ENCODE results near the gene EGLN3. TPM values are rescaled to one million over a fixed set of nuclear protein-coding genes. Genes with fewer than 3 reads are reported as not detected.
A peak's percentile ranks its signal among the peaks of the same experiment; 100 is the strongest.

The EGLN3 gene
- total and polyA plus RNA-seq, 10 of the 15 experiments (the other 5 are each of a cell fraction or from before 2014, with no cell fraction given): 0.42 to 8.1 (median 2.0) TPM

DNA sequence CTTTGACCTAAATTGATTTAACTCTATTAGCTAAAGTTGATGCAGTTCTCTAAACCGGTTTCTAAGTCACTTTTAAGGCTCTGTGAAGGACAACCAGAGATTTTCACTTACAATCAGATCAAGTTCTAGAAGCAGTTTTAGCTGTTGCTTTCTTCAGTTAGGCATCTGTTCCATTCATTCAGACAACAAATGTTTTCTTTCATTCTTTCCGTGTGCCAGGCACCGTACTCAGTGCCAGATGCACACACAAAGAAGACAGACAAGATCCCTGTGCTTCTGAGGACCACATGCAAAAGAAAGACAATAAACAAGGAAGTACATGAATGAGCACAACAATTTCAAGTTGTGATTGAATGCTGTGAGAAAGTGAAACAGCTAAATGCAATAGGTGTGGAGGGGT is 11.1 kb upstream of the EGLN3 start:
- H3K4me3 ChIP-seq: no peak overlapping the region
- in situ Hi-C loops (cut with MboI) (no loop called here), intact Hi-C loops (cut with micrococcal nuclease; ENCODE audit: unreplicated experiment) (no loop called here)
- H3K9ac ChIP-seq (ENCODE audit: control insufficient read depth, insufficient read depth, low read length): no peak overlapping the region
- H2AFZ ChIP-seq (ENCODE audit: control insufficient read depth, low read depth, low read length): peak overlapping the region; percentile 25; the same call in 1 of the 2 replicates
- BruUV-seq (replicated peaks): no TSS peak
- H3K9me3 ChIP-seq (replicated peaks; ENCODE audit: control insufficient read depth, insufficient read depth, low read length): no peaks in the 10 kb centered on the region; the same call in 2 of the 3 replicates
- H4K20me1 ChIP-seq (ENCODE audit: control insufficient read depth, insufficient read depth): no peaks in the 10 kb centered on the region
- FAIRE-seq (no peak), ATAC-seq (no peak), DNase-seq (ENCODE audit: low read depth, low spot score) (no peak)
- H3K27ac ChIP-seq (ENCODE audit: control insufficient read depth, insufficient read depth): no peak overlapping the region
- RAD21 ChIA-PET (ENCODE audit: unreplicated experiment): interaction anchor here (0.8 to 1.5 kb wide), 8 partner anchors 14 to 136 kb away, joined by 3 to 7 read pairs (median 3); no protein-coding TSS in a partner anchor
- POLR2A ChIA-PET: interaction anchor here (0.6 to 1.7 kb wide), 6 partner anchors 11 to 97 kb away, joined by 3 to 13 read pairs (median 4); no protein-coding TSS in a partner anchor
- H3K27me3 ChIP-seq (replicated peaks in 1 of 2; ENCODE audit: control insufficient read depth in 2 of 2, insufficient read depth in 2 of 2, low read length in 1 of 2): no peaks in the 10 kb centered on the region
- H3K79me2 ChIP-seq (ENCODE audit: control insufficient read depth, insufficient read depth, low read length): no peaks in the 10 kb centered on the region
- SMC1A ChIA-PET (ENCODE audit: uncharacterized antibody, unreplicated experiment): interaction anchor here (0.6 to 3.1 kb wide), 14 partner anchors 9 to 139 kb away, joined by 3 to 15 read pairs (median 5); no protein-coding TSS in a partner anchor
- peaks cover 4% of the 10 kb centered on the region; the same call in 1 of the 2 replicates for H3K4me1 ChIP-seq (ENCODE audit: control insufficient read depth, insufficient read depth, low read length)
- H3K4me2 ChIP-seq (ENCODE audit: control insufficient read depth, insufficient read depth): no peak overlapping the region
- CTCF ChIA-PET: interaction anchor here (0.7 to 2.9 kb wide), 7 partner anchors 10 to 136 kb away, joined by 3 to 10 read pairs (median 6); no protein-coding TSS in a partner anchor
- TF ChIP-seq TCF12 (IDR thresholded peaks at IDR 0.05; ENCODE audit: low read depth, low read length): no peak
- no peak for TF ChIP-seq POU2F2 (IDR thresholded peaks at IDR 0.05; ENCODE audit: borderline replicate concordance, low read depth, low read length)
- no peak for TF ChIP-seq RAD51 (IDR thresholded peaks at IDR 0.05)
- TF ChIP-seq ZNF622 (IDR thresholded peaks at IDR 0.05): no peak
- TF ChIP-seq, protein P1, sequence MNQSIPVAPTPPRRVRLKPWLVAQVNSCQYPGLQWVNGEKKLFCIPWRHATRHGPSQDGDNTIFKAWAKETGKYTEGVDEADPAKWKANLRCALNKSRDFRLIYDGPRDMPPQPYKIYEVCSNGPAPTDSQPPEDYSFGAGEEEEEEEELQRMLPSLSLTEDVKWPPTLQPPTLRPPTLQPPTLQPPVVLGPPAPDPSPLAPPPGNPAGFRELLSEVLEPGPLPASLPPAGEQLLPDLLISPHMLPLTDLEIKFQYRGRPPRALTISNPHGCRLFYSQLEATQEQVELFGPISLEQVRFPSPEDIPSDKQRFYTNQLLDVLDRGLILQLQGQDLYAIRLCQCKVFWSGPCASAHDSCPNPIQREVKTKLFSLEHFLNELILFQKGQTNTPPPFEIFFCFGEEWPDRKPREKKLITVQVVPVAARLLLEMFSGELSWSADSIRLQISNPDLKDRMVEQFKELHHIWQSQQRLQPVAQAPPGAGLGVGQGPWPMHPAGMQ (IDR thresholded peaks at IDR 0.05; ENCODE audit: borderline replicate concordance): no peak
- no peak for TF ChIP-seq TCF7 (IDR thresholded peaks at IDR 0.05; ENCODE audit: borderline replicate concordance)
- no peak for TF ChIP-seq BMI1 (IDR thresholded peaks at IDR 0.05; ENCODE audit: borderline replicate concordance)
- TF ChIP-seq, protein P2, sequence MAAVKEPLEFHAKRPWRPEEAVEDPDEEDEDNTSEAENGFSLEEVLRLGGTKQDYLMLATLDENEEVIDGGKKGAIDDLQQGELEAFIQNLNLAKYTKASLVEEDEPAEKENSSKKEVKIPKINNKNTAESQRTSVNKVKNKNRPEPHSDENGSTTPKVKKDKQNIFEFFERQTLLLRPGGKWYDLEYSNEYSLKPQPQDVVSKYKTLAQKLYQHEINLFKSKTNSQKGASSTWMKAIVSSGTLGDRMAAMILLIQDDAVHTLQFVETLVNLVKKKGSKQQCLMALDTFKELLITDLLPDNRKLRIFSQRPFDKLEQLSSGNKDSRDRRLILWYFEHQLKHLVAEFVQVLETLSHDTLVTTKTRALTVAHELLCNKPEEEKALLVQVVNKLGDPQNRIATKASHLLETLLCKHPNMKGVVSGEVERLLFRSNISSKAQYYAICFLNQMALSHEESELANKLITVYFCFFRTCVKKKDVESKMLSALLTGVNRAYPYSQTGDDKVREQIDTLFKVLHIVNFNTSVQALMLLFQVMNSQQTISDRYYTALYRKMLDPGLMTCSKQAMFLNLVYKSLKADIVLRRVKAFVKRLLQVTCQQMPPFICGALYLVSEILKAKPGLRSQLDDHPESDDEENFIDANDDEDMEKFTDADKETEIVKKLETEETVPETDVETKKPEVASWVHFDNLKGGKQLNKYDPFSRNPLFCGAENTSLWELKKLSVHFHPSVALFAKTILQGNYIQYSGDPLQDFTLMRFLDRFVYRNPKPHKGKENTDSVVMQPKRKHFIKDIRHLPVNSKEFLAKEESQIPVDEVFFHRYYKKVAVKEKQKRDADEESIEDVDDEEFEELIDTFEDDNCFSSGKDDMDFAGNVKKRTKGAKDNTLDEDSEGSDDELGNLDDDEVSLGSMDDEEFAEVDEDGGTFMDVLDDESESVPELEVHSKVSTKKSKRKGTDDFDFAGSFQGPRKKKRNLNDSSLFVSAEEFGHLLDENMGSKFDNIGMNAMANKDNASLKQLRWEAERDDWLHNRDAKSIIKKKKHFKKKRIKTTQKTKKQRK (IDR thresholded peaks at IDR 0.05; ENCODE audit: low read depth, low read length): no peak
- TF ChIP-seq RCOR1 (conservative IDR thresholded peaks at IDR 0.05; ENCODE audit: low read depth, low read length): no peak
- no peak for TF ChIP-seq SMARCA5 (IDR thresholded peaks at IDR 0.05)
- no peaks in the 10 kb centered on the region for H3K36me3 ChIP-seq (ENCODE audit: control insufficient read depth in 2 of 2, insufficient read depth in 2 of 2, low read length in 1 of 2)
- WGBS (ENCODE audit: insufficient coverage, insufficient replicate concordance, low lambda C conversion rate, missing lambda C conversion rate): 25% methylated on average over 3 of the region's 3 CpGs

Data from GM12878 (cell line).